ENCODE results near the gene HTRA2.

Gene HTRA2

GRCh38 chr2:74576863-74577229 is 47.1 kb downstream of the HTRA2 start:
- TF ChIP-seq SNAI2 (CRISPR knock-in tag; IDR thresholded peaks at IDR 0.05) (no peak), ZNF70 (CRISPR knock-in tag; IDR thresholded peaks at IDR 0.05) (no peak), TCF4 (CRISPR knock-in tag; IDR thresholded peaks at IDR 0.05; ENCODE audit: borderline replicate concordance) (no peak), RARB (CRISPR knock-in tag; IDR thresholded peaks at IDR 0.05) (no peak), GLIS3 (CRISPR knock-in tag; IDR thresholded peaks at IDR 0.05) (no peak), CSRNP3 (CRISPR knock-in tag; IDR thresholded peaks at IDR 0.05) (no peak), CREB5 (CRISPR knock-in tag; IDR thresholded peaks at IDR 0.05; ENCODE audit: low read depth) (no peak), PATZ1 (CRISPR knock-in tag; IDR thresholded peaks at IDR 0.05; ENCODE audit: borderline replicate concordance) (no peak), OSR1 (CRISPR knock-in tag; IDR thresholded peaks at IDR 0.05) (no peak), BACH2 (CRISPR knock-in tag; IDR thresholded peaks at IDR 0.05; ENCODE audit: borderline replicate concordance) (no peak), CSDC2 (CRISPR knock-in tag; IDR thresholded peaks at IDR 0.05) (no peak), ESRRG (CRISPR knock-in tag; IDR thresholded peaks at IDR 0.05) (no peak), ZFP30 (CRISPR knock-in tag; IDR thresholded peaks at IDR 0.05) (no peak), TOX (CRISPR knock-in tag; IDR thresholded peaks at IDR 0.05; ENCODE audit: borderline replicate concordance) (no peak)
- peak; percentile 6; the same call in 1 of the 3 replicates for ATAC-seq

GRCh38 chr2:74577448-74577847 is 47.7 kb downstream of the HTRA2 start:
- ATAC-seq: no peak; the same call in 2 of the 3 replicates
- TF ChIP-seq CSRNP3 (CRISPR knock-in tag; IDR thresholded peaks at IDR 0.05) (no peak), PATZ1 (CRISPR knock-in tag; IDR thresholded peaks at IDR 0.05; ENCODE audit: borderline replicate concordance) (no peak), TCF4 (CRISPR knock-in tag; IDR thresholded peaks at IDR 0.05; ENCODE audit: borderline replicate concordance) (no peak), ZC3H10 (CRISPR knock-in tag; IDR thresholded peaks at IDR 0.05) (no peak), GLIS3 (CRISPR knock-in tag; IDR thresholded peaks at IDR 0.05) (no peak), ARNTL (CRISPR knock-in tag; IDR thresholded peaks at IDR 0.05; ENCODE audit: borderline replicate concordance, low read depth) (no peak), POU6F1 (CRISPR knock-in tag; IDR thresholded peaks at IDR 0.05; ENCODE audit: borderline replicate concordance, low read depth) (no peak), ZFP30 (CRISPR knock-in tag; IDR thresholded peaks at IDR 0.05) (no peak), TOX (CRISPR knock-in tag; IDR thresholded peaks at IDR 0.05; ENCODE audit: borderline replicate concordance) (no peak)

GRCh38 chr2:74578408-74578807 is 48.7 kb downstream of the HTRA2 start:
- ATAC-seq: no peak
- TF ChIP-seq CSRNP3 (CRISPR knock-in tag; IDR thresholded peaks at IDR 0.05) (no peak), ZC3H10 (CRISPR knock-in tag; IDR thresholded peaks at IDR 0.05) (no peak)

Data from SK-N-SH treated with all-trans-retinoic acid at 6 μM for 48 hours (cell line).